Uterus (tissue), 4 donors: ENCODE data around the gene SSNA1. TPM values are rescaled to one million over a fixed set of nuclear protein-coding genes. Genes with fewer than 3 reads are reported as not detected.

Experiments used
- DNase-seq, 2 donors: peaks; one replicate each; pipeline ENCODE4 v3.0.0-alpha.2; 2019 to 2020
- H3K27ac ChIP-seq, 2 donors: fragments of 200-600 bp; sonication (generic); 1 replicate in 1 of 2; 2 replicates in 1 of 2; pipeline ENCODE4 v1.5.1; 2016 to 2018
- H3K27me3 ChIP-seq, 2 donors: fragments of 200-600 bp; sonication (generic); one replicate each; pipeline ENCODE4 v1.5.1; 2018 to 2019; ENCODE audit warnings: control low read depth in 1 of 2
- H3K36me3 ChIP-seq, 2 donors: fragments of 200-600 bp; sonication (generic); one replicate each; pipeline ENCODE4 v1.5.1; 2019; ENCODE audit warnings: control low read depth in 1 of 2
- H3K4me1 ChIP-seq, 2 donors: fragments of 200-600 bp; sonication (generic); one replicate each; pipeline ENCODE4 v1.5.1; 2018 to 2019; ENCODE audit warnings: control low read depth in 1 of 2
- H3K4me3 ChIP-seq, 2 donors: fragments of 200-600 bp; sonication (generic); 1 replicate in 1 of 2; 2 replicates in 1 of 2; pipeline ENCODE4 v1.5.1; 2018 to 2019; ENCODE audit warnings: mild to moderate bottlenecking in 1 of 2
- H3K9me3 ChIP-seq, 2 donors: fragments of 200-600 bp; sonication (generic); one replicate each; pipeline ENCODE4 v1.5.1; 2019; ENCODE audit warnings: control low read depth in 1 of 2
- CTCF ChIP-seq, 4 experiments: fragments of 200-600 bp in 2 of 4; fragments of 450-650 bp in 2 of 4; sonication (generic) in 2 of 4; IDR thresholded peaks; one replicate each; pipeline ENCODE4 v1.5.1; 2016 to 2019; ENCODE audit warnings: antibody characterized with exemption in 4 of 4, mild to moderate bottlenecking in 2 of 4, moderate library complexity in 1 of 4
- POLR2A ChIP-seq, 2 donors: fragments of 450-650 bp; IDR thresholded peaks; one replicate each; pipeline ENCODE4 v1.6.1; 2016; ENCODE audit warnings: antibody characterized with exemption in 2 of 2, mild to moderate bottlenecking in 1 of 2, moderate library complexity in 1 of 2
- intact Hi-C: fragments of 100-400 bp; cut with DNase I; formaldehyde crosslinking; loops from one replicate; pipeline ENCODE4 v1.15.1; 2023; ENCODE audit warnings: low total_unique reads
- total RNA-seq, 4 donors: library from RNA; depleted of rRNA in 3 of 4; stranded (reverse); fragments of >200 nt in 3 of 4; gene quantifications; one replicate each; pipeline versions ENCODE4 v1.1.0 to v1.2.4, GENCODE V29; 2014 to 2023
- donor health status: DM: yes; HTN: yes; CAD: no.

The SSNA1 gene
- total RNA-seq, 4 donors from 2014 or later: 17.1 to 47.1 (median 40.6) TPM

- Histone ChIP-seq H3K27ac (no peak overlapping the region), H3K36me3 (no peaks in the 10 kb centered on the region), H3K9me3 (no peaks in the 10 kb centered on the region), H3K4me1 (peaks cover 14 to 24% of the 10 kb centered on the region in 2 donors), H3K4me3 (no peak overlapping the region), H3K27me3 (no peaks in the 10 kb centered on the region)
- no peak for TF ChIP-seq POLR2A (IDR thresholded peaks at IDR 0.05)
- TF ChIP-seq CTCF (IDR thresholded peaks at IDR 0.05): no peak
- intact Hi-C loops: no loop called here
- no peak for DNase-seq
These were observed 1.9 kb downstream of the SSNA1 start for GRCh38 chr9:137190315-137190856.

GRCh38 chr9:137191245-137191644 lies 2.8 kb downstream of the SSNA1 start:
- Histone ChIP-seq H3K27ac (no peak overlapping the region), H3K4me3 (no peak overlapping the region)

GRCh38 chr9:137191691-137192447 lies 3.4 kb downstream of the SSNA1 start:
- H3K27ac ChIP-seq: no peak overlapping the region
- TF ChIP-seq CTCF (IDR thresholded peaks at IDR 0.05): no peak
- TF ChIP-seq POLR2A (IDR thresholded peaks at IDR 0.05): no peak
- H3K4me3 ChIP-seq: no peak overlapping the region
- H3K27me3 ChIP-seq: no peaks in the 10 kb centered on the region
- no peaks in the 10 kb centered on the region for H3K36me3 ChIP-seq
- no peak for DNase-seq
- no peaks in the 10 kb centered on the region for H3K9me3 ChIP-seq
- peaks cover 7 to 16% of the 10 kb centered on the region in 2 donors for H3K4me1 ChIP-seq
- intact Hi-C loops: no loop called here

More at GRCh38 chr9:137191245-137191644, 2.8 kb downstream of the SSNA1 start:
- Histone ChIP-seq H3K4me1 (peaks cover 14 to 21% of the 10 kb centered on the region in 2 donors), H3K27me3 (no peaks in the 10 kb centered on the region), H3K9me3 (no peaks in the 10 kb centered on the region), H3K36me3 (no peaks in the 10 kb centered on the region)
- intact Hi-C loops: no loop called here
- TF ChIP-seq POLR2A (IDR thresholded peaks at IDR 0.05) (no peak), CTCF (IDR thresholded peaks at IDR 0.05) (no peak)
- DNase-seq: no peak

- H3K27me3 ChIP-seq: no peaks in the 10 kb centered on the region
- DNase-seq: no peak
- no peak overlapping the region for H3K27ac ChIP-seq
- TF ChIP-seq POLR2A (IDR thresholded peaks at IDR 0.05) (no peak), CTCF (IDR thresholded peaks at IDR 0.05) (no peak)
- no peaks in the 10 kb centered on the region for H3K36me3 ChIP-seq
- H3K4me1 ChIP-seq: peaks cover 5 to 10% of the 10 kb centered on the region in 2 donors
- no peaks in the 10 kb centered on the region for H3K9me3 ChIP-seq
- intact Hi-C loops: no loop called here
- no peak overlapping the region for H3K4me3 ChIP-seq
These were observed 3.9 kb downstream of the SSNA1 start for GRCh38 chr9:137192448-137192780.

GRCh38 chr9:137192859-137193258 lies 4.4 kb downstream of the SSNA1 start:
- Histone ChIP-seq H3K4me3 (no peak overlapping the region), H3K27ac (no peak overlapping the region), H3K36me3 (no peaks in the 10 kb centered on the region), H3K4me1 (peaks cover 5 to 9% of the 10 kb centered on the region in 2 donors), H3K9me3 (no peaks in the 10 kb centered on the region), H3K27me3 (no peaks in the 10 kb centered on the region)
- no peak for TF ChIP-seq CTCF (IDR thresholded peaks at IDR 0.05)
- no peak for TF ChIP-seq POLR2A (IDR thresholded peaks at IDR 0.05)
- no peak for DNase-seq
- intact Hi-C loops: no loop called here
